SHP77 (cell line): Measurements from ENCODE around the gene ZNF705A.
"Not testable (repeated sequence)": the region's sequence is repeated elsewhere in the genome, so short reads cannot be mapped to it uniquely, and the experiment has no call there.

Experiments used
- DNase-seq, 2 experiments: peaks; one replicate each; lab custom pipeline; 2025; lab: John Stamatoyannopoulos, UW

The ZNF705A gene

DNA sequence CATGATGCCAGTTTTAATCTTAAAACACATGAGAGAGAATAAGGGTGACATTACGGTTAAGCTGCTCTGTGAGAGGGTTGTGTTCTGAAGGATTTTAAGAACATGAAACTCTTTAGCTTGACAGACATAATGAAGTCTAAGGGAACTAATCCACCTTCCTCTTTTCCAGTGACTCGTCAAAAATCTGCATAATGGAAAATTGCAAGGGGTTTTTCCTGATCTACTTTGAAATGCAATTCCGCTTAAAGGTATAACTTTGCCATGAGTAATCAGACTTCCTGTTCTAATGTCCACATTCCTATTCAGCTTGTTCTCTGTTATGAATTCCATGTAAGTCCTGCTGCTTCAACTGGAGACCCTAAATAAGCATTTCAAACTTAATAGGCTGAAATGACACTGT is at the start of gene ZNF705A:
ZNF705A (plus strand) TSS at position 171 of the 400 bp plus-strand sequence. CDS start 15,611 bp downstream, outside the sequence.
- no peak for DNase-seq

DNA sequence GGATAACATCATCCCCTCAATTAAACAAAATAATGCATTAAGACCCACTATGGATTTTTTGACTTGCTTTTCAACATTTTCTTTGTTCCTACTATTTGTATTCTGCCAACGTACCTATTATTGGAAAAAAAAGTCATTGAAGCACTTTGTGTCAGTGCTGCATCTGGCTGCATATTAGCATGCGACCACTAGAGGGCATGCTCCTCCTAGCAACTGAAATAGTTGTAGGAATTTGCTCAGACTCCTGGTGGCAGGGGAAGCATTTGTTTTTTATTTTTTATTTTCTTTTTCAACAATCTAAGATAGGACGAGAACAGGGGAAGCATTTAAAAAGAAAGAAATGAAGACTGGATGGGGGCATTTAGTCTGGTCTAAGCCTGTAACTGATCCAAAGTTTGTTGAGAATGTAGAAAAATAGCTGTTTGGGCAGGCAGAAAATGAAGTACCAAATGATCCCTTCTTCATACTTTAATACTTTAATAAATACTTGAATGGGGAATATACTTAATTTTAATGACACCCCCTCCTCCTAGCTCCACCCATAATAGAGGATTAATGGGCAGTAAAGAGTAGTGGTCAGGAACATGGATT is 47.9 kb upstream of the ZNF705A start:
- DNase-seq, result peak; percentile 1 to 32

DNA sequence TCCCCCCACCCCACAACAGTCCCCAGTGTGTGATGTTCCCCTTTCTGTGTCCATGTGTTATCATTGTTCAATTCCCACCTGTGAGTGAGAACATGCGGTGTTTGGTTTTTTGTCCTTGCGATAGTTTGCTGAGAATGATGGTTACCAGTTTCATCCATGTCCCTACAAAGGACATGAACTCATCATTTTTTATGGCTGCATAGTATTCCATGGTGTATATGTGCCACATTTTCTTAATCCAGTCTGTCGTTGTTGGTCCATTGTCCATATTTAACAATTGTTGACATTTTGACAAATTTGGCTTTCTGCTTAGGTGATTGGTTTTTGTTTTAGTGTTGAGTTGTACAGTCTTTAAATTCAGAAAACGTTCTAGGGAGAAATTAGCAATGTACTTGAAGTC is 43.7 kb upstream of the ZNF705A start:
- DNase-seq, result not testable (repeated sequence)

DNA sequence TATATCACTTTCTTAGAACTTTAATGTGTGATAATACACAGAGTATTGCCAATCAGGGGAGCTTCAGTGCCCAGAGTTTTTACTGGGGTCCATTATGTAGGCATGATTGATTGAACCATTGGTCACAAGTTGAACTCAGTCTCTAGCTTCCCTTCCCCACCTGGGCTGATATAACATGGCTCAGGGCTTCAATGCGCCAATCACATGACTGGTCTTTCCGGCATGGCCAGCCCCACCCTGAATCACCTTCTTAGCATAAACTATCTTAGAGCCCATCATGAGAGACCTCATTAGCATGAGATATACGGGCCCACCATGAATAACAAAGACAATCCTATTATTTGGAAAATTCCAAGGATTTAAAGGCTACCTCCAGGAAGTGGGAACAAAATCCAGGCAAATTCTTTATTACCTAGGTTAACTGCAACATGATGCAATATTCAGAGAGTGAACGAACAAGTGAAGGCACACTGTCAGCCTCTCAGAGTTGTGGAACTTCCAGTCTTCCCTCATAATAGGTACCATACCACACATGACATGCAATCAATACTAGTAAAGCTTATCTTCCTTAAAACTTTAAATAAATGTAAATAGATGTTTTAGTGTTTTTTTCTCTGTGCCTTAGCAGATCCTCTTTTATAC is 36.6 kb upstream of the ZNF705A start:
- DNase-seq, result no peak

DNA sequence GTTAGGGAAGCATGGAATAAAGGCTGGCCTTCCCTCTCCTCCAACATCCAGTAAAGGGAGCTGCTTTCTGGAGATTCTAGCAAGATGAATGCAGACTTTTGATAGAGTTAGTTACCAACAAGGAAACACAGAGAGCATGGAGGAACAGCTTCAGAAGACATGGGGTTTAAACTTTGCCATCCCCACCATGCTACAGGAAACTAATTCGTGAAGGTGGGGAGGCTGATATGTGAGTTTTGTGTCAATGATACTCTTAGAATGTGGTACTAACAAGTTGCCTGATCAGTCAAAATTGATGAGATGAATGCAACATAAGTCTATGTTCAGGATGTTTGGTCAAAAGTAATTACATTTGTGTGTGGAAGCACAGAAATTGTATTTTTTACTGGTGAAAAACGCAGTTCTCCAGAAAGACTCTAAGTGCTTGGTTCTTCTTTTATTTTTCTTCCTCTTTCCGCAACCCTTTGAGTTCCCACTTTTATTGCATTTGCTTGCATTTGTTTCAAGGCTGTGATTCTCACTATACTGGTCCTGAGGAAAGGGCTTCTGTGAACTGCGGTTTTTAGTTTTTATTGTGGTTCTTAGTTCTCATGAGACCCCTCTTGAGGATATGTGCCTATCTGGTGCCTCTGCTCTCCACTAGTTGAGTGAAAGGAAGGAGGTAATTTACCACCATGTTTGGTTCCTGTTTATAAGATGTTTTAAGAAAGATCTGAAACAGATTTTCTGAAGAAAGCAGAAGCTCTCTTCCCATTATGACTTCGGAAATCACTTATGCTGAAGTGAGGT is 33.5 kb upstream of the ZNF705A start, which contains the start of gene CLEC4A:
CLEC4A (plus strand) TSS at position 494 of the 789 bp plus-strand sequence; CDS start at position 756, 262 bp downstream.
- DNase-seq, result no peak

DNA sequence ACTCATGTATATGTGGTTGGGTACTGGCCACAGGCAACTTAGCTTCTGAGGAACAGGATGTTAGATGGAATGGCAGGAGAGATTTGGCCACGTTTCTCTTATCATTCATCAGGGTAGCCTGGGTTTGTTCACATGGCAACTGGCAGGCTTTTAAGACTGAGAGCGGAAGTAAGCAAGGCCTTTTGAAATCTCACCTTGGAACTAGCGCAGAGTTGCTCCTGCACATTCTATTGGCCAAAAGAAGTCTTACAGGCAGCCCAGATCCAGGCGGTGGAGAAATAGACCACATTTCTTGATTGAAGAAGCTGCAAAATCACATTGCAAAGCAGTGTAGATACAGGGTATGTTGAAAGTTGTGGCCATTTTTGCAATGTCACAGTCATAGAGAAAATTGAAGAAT is 29.7 kb upstream of the ZNF705A start:
- DNase-seq, result no peak

DNA sequence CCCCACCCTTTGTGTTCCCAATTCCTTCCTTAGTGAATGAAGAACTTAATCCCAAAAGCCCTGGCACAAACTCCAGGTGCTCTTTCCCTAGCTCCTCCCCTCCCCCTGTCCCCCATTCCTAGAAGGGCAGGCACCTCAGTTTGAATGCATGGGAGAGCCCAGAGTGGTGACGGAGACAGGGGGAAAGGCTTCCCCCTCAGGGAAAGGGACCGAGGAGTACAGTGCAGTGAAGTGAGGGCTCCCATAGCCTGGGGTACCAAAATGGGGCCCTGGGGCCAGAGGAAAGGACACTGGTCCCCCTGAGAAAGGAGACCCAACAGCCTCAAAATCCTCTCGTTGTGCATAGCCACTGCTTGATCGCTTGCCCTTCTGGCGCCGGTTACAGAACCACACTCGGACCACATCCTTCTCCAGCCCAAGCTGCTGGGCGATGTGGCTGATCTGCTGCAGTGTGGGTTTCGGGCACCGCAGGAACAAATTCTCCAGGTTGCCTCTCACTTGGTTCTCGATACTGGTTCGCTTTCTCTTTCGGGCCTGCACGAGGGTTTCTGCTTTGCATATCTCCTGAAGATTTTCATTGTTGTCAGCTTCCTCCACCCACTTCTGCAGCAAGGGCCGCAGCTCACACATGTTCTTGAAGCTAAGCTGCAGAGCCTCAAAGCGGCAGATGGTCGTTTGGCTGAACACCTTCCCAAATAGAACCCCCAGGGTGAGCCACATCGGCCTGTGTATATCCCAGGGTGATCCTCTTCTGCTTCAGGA is 23.0 kb upstream of the ZNF705A start:
- not testable (repeated sequence) for DNase-seq

DNA sequence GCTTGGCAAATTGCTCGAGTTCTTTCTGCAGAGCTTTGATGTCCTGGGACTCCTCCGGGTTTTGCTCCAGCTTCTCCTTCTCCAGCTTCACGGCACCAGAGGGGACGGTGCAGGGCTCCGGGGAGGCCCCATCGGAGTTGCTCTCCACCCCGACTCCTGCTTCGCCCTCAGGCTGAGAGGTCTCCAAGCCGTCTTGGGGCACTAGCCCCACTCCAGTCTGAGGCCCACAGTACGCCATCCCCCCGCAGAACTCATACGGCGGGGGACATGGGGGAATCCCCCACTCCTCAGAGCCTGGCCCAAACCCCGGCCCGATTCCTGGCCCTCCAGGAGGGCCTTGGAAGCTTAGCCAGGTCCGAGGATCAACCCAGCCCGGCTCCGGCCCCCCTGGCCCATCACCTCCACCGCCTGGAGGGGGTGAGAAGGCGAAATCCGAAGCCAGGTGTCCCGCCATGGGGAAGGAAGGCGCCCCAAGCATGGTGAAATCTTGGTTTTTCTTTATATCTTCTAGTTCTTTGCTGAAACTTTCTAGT is 22.4 kb upstream of the ZNF705A start:
- DNase-seq, result not testable (repeated sequence)

DNA sequence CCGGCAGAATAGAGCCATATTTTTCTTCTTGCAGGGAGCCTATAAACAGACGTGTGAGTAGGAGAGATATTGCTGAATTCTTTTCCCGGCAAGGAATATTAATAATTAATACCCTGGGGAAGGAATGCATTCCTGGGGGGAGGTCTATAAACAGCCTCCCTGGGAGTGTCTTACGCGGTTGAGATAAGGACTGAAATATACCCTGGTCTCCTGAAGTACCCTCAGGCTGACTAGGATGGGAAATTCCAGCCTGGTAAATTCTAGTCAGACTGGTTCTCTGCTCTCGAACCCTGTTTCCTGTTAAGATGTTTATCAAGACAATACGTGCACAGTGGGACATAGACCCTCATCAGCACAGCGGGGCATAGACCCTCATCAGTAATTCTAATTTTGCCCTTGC is 15.2 kb upstream of the ZNF705A start:
- DNase-seq, result not testable (repeated sequence)

DNA sequence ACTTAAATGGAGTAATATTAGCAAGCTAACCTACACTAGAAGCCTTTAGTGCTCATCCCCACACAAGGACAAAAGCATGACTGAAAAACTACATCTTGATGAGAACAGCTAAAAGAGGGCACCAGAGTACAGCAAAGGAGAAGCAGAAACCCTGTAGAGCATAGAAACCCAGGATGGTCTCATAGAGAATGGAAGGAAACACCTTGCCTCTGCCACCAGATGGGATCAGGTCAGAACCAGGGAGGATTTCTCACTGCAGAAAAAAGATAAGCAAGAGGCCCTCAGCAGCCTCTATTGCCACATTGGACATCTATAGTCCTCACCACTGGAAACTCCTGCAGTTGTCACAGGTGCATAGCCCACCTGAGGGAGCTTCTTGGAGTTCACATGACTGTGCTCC is 13.6 kb upstream of the ZNF705A start:
- DNase-seq, result no peak

DNA sequence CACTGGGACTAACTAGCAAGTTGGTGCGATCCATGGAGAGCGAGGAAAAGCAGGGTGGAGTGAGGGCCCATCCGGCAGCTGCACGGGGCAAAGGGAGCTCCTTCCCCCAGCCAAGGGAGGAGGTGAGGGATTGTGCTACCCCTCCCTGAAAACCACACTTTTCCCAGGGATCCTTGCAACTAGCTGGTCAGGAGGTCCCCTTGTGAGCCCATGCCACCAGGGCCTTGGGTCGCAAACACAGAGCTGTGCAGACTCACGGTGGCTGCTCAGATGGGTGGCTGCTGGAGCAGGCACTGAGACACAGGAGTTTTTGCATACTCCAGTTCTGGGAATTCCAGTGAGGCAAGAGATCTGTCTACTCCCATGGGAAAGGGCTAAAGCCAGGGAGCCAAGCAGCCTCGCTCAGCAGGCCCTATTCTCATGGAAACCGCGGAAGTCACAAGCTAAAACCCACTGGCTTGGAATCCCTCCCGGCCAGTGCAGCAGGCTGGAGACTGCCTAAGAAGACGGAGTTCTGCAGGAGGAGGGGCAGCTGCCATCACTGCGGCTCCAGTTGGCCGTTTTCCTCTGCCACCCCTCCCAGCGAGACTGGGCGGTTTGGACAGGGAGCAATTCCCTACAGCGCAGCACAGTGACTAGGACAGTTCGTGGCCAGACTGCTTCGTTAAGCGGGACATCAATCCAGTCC is 10.9 kb upstream of the ZNF705A start:
- DNase-seq, result no peak

DNA sequence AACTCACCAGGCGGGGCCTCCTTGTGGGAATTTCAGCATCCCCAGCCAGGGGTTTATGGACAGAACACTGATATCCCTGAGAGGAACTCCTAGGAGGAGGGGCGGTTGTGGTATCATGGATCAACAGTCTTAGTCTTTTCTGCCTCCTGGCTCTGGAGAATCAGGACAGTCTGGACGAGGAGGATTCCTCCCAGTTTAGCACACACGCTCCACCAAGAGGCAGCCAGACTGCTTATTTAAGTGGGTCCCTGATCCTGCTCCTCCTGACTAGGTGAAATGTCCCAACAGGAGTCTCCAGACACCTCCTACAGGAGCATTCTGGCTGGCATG is 10.4 kb upstream of the ZNF705A start:
- no peak for DNase-seq

DNA sequence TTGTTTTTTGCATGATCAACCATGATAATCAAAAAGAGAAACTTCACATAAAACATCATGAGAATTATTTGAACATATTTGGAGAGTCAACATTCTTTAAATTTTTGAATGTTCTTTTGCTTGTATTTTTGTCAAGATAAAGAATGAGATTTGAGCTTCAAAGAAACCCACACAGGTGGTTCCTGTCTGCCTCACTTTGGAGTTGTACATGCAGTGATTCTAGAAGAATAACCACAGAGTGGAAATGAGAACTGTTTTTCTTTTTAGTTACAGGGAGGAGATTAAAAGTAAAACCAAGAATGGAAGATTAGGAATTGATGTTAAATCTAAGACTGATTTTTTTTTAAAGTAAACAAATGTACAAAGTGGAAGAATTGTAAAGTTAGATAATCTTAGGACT is 2.3 kb upstream of the ZNF705A start:
- no peak for DNase-seq

DNA sequence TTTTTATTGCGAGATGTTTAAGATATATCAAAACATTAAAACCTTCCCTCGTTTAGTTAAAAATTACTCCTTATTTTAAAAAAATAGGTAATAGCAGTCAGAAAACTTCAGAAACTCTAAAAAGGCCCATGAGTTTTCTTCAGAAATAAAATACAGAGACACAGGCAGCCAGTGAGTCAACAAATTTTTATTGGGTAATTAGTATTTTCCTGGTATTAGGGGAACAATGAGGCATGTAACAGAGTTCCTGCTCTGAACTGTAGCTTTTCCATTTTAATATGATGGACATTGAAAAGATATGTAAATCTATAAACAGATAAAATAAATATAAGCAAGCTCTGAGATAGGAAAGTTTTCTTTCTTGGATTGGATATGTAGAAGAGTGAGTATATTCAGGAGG is 399 bp upstream of the ZNF705A start:
- no peak for DNase-seq

DNA sequence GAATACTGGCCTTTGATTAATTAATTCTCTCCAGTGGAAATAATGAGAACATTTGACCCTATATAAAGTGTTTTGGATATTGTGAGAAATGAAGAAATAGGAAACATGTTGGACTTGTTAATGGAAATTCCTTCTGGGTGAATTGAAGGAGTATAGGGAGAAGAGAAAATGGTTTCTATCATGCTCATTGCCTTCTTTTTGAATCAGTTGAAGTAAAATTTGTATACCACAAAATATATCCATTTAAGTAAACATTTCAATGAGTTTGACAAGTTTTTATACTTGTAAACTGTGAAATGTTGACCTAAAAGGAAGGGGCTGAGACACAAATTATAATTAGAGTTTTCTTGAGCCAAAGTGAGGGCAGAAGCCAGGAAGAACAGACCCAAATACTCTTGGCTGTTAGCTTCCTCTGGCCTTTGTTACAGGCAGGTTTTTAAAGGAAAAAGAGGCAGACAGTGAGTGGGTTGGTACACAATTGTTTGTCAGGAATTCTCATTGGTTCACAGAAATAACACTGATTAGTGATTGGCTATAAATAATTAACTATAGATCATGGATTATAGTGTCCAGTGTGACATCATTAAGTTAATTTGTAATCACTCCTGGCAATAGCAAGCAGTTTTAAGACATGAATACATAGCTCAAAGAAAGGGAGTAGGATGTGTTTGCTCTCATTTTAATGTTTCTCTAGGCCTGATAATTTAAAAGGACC is 826 bp downstream of the ZNF705A start:
- no peak for DNase-seq

DNA sequence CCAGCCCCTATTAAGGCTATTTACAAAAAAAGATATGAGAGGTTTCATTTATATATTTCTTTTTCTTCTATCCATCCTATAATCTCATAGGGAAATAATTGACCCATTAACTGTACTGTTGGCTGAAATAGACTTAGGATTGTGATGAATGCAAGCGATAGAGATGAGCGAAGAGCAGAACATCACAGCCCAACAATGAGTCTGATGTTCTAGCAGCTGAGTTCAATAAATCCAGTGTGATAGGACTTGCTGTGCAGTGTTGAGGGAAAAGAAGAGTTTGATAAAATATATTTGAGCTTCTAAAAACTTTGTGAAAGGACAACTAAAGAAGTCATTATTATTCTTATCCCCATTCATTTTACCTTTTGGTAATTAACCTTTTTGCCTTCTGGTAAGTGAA is 16.1 kb downstream of the ZNF705A start:
- DNase-seq, result not testable (repeated sequence)

DNA sequence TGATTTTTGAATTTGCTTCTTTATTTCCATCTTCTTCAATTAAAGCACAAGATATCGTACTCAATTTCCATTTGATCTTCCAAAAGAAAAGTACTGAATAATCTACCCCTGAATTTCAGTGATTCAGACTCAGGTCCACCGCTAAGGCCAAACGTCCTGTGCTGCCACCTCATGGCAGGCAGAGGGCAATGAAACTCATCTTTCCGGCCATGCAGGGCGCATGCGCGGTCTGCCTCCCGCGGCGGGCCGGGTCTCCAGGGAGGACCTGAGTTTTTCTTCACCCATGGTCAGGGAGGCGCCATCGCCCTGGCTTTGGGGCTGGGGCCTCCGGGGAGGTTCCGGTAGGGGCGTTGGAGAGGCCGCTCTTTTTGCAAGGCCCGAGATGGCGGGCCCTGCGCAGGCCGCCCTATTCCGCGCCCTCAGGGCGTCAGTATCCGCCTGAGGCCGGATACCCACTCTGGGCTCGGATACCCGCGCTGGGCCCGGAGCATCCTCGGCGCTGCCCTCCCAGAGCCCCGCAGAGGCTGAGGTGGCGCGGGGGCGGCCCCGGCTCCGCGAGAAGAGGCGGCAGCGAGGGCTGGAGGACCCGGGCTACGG is 23.3 kb downstream of the ZNF705A start:
- DNase-seq, result peak in 1 of 2 experiments; percentile 12

DNA sequence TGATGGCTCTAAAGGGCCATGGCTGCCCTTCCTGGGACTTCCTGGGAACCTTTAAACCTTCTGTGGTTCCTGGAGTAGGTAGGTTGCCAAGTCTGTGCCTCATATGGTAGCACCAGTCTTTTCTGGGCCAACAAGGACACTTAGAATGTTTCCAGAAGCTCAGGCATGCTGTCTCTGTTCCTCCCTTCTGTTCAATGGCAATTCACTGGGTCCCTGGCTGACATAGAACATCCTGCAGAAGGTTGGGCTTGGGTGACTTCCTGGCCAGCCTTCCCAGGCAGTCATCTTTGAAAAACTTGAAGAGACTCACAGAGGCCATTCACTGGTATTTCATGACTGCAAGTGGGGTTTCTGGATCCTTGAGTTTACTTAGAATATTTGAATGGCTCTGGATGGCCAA is 24.5 kb downstream of the ZNF705A start:
- DNase-seq, result not testable (repeated sequence)

DNA sequence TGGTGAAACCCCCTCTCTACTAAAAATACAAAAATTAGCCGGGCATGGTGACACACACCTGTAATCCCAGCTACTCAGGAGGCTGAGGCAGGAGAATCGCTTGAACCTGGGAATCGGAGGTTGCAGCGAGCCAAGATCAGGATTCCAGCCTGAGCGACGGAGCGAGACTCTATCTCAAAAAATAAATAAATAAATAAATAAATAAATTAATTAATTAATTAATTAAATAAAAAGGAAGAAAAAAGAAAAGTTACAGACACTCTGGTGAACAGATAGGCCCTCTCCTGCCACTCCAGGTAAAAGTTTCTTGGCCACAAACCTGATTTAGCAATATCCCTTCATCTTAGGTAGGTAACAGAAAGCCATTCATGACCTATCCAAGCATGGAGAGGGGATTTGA is 26.1 kb downstream of the ZNF705A start:
- not testable (repeated sequence) for DNase-seq

DNA sequence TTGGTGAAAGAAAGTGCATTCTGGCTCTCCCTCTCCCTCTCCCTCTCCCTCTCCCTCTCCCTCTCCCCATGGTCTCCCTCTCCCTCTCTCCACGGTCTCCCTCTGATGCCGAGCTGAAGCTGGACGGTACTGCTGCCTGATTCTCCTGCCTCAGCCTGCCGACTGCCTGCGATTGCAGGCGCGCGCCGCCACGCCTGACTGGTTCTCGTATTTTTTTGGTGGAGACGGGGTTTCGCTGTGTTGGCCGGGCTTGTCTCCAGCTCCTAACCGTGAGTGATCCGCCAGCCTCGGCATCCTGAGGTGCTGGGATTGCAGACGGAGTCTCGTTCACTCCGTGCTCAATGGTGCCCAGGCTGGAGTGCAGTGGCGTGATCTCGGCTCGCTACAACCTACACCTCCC is 26.5 kb downstream of the ZNF705A start:
- not testable (repeated sequence) for DNase-seq
